ENCODE data around the gene DAAM2.

DAAM2 gene

GRCh38 chr6:39790772-39791171, 1.4 kb upstream of the DAAM2 start:
- DNase-seq = no peak

GRCh38 chr6:39791311-39791710, 865 bp upstream of the DAAM2 start:
- DNase-seq = no peak

GRCh38 chr6:39792540-39793450, 619 bp downstream of the DAAM2 start:
- DNase-seq = no peak

DNA sequence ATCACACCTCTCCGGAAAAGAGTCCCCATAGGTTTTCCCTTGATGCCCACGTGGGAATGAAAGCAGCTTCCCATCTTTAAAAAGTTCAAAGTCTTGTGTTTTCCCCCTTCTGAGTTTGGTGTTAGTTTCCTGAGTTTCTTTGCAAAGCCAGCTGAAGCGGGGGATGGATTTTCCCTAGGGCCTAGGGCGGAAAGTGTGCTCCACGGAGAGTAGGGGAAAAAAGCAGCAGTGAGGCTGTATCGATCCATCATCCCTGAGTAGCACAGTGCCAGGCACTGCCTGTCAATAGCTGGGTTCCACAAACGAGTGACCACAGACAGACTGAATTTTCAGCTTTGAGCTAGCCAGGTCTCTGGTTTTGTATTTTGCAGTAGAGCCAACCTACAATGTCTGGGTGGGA, 1.3 kb downstream of the DAAM2 start:
- DNase-seq = no peak

GRCh38 chr6:39794231-39794630, 2.1 kb downstream of the DAAM2 start:
- no peak for DNase-seq

DNA sequence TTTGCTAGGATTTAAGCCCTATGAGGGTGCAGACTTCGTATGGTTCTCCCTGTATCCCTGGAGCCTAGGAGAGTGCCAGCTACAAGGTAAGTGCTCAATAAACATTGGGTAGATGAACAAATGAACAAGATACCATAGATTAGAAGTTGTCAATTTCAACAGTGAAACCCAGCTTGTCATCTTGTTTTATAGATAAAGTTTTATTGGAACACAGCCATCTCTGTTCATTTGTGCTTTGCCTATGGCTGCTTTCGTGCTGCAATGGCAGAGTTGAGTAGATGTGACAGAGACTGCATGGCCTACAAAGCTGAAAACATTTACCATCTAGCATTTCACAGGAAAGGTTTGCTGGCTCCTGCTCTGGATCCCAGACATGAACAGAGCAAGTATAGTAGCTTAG, 5.6 kb downstream of the DAAM2 start:
- DNase-seq = no peak

- DNase-seq = no peak
Measured at GRCh38 chr6:39800034-39801032, 8.2 kb downstream of the DAAM2 start.

DNA sequence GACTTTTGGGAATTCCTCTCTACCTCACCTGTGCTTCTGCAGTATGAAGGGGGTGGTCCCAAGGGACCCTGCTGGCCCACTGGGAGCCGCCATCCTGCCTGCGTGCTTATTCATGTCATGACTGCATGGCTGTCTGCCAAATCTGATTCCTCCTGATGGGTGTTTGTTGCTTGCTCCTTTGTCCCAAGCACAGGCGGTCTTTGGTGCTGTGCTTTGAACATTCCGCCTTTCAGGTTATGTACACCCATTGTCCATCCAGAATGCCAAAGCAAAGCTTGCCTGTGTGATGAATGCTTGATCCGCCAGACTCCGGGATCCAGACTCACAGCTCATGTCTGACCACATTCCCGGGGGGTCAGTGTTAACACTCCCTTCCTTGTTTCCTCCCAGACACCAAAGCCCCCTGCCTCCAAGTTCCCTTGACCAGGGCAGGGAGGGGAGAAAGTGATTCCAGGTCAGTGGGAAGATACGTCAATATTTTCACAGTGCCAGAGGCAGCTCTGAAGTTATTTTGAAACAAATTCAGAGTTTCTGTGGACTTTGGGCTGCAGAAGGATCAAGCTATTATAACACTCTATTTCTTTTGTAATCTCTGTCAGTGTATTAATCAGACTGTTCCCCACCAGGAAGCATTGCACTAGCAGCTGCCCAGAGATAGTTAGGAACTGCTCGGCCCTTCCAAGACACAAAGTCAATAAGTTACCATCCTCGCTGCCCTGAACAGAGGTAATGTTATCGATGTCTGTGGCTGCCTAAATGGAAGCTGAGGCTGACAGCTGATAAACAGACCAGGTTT, 9.5 kb downstream of the DAAM2 start:
- DNase-seq = no peak

GRCh38 chr6:39803872-39804271, 11.7 kb downstream of the DAAM2 start:
- DNase-seq = no peak

GRCh38 chr6:39804466-39805065, 12.4 kb downstream of the DAAM2 start:
- DNase-seq = no peak

- DNase-seq = no peak
Measured at GRCh38 chr6:39806278-39806677, 14.1 kb downstream of the DAAM2 start.

DNA sequence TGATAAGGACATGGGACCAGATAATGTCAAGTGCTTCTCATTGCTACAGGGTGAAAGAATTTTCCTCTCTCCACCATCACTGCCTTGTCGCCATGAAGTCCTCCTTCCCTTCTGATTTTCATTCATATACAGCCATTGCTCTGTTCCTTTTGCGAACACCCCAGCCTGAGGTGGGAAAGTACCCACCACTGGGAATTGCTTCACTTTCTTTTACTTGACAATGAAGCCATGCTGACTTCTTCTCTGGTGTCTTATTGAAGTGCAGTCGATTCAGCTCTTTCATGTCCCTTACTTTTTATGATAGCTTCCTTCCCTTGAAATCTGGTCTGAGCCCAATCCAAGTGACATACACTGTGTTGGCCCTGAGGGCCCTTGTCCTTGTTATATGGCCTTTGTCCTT, 16.2 kb downstream of the DAAM2 start:
- no peak for DNase-seq

- DNase-seq = no peak
Measured at GRCh38 chr6:39808964-39809363, 16.8 kb downstream of the DAAM2 start.

DNA sequence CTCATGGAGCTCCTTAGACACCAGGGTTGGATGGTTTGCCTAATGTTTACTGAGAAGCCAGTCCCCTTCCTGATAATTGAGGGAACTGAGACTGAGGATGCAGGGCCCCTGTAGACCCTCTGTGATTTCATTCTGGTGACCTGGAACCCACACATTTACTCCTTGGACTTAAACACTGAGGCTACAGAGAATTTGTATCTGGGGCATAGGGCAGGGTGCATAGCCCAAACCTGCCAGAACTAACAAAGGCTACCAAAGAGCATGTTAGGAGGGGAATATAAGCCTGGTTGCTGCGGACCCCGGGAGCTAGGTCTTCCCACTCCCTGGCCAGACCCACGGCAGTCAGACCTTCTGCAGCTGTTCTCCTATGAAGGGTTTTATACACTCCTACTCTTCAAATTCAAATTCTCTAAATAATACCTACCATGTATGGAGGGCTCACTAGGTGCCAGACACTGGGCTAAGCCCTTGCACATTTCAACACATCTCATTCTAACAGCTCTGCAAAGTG, 19.7 kb downstream of the DAAM2 start:
- DNase-seq = no peak

DNA sequence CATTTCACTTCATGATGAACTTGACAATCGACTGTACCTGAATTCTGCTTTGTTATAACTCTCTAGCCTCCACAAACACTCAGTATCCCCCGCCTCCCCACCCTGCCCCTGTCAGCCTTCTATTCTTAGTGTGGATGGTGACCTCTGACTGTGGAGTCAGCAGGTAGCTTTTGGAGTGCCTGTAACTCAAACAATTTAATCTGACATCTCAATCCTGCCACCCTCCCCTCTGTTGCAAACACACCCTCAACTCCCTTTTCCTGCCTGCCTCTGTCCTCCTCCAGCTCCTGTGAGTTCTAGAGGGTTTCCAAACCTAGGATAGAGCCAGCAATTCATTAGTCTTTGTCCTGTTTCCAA, 20.3 kb downstream of the DAAM2 start:
- no peak for DNase-seq

DNA sequence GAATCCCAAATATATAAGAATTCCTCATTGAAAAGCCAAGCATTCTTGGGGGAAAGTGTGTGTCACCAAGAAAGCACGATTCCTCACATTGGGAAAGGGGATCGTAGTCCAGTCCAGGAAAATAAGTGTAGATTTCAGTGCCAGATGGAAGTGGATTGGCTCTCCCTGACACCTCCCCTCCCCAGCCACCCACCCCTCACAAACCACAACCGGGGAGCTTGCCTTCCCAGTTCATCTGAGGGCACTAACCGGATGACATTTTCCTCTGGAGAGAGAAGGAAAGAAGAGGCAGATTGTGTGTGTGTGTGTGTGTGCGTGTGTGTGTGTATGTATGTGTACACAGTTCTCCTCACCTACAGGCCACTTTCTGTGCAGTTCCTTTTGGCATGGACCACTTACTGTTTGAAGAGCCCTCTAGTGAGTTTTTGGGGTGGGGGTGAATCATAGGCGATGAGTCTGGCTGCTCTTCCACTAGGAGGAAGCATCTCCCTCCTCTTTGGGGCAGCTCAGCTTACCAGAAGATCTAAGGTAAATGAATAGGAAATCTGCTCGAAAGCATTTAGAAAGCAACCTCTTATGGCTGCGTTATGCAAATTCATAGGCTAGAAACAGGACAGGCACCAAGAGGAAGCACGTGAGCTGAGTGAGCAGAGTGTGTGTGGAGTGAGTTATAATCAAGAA, 20.8 kb downstream of the DAAM2 start:
- DNase-seq = no peak

- no peak for DNase-seq
Measured at GRCh38 chr6:39814236-39814635, 22.1 kb downstream of the DAAM2 start.

DNA sequence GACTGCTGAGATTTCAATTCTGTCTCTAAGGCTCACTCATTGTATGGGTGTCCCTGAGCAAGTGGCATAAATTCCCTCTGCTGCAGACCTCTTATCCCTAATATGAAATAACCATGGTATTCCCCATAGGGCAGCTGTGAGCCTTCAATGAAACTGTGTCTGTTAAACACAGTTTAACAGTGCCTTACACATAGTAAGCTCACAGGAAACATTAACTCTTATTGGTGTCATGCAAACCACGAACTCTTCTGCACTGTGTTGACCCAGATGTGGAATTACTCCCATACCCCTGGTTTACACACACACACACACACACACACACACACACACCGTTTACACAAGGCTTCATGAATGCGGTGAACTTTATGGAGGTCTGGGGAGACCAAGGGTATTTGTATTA, 23.2 kb downstream of the DAAM2 start:
- no peak for DNase-seq

DNA sequence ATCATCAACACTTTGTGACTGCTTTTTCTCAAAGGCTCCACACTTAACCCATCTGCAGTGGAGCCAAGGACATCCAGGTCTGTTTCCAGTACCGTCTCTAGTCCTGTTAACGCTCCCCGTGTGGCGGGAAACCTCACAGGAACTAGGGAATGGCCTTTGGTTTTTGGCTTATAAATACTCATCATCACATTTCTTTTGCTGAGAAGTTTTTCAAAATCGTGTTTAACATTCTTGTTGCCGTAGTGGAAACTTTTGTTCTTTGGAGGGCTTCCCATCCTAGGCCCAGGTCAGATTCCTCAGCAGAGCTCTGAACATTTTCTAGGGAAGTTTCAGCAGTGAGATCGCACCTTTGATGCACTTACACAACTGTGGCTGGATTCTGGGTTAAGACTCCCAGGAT, 24.6 kb downstream of the DAAM2 start:
- DNase-seq = no peak

GRCh38 chr6:39818695-39819094, 26.5 kb downstream of the DAAM2 start:
- no peak for DNase-seq

DNA sequence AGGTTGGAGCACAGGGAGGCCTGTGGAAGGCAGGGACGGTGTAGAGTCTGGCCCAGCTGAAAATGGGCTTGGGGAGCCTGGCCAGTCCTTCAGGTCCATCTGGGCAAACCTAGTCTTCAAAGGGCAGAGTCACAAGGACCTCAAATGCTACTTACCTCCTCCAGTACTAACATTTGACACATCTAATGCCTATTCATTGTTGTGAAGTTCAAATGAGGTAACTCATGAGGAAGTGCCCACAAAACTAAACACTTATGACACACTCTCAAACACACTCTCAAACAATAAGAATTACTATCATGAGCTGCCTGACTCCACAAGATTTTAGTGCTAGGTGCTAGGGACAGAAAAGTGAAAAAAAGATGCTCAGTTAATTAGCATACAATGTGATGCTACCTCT, 27.1 kb downstream of the DAAM2 start:
- DNase-seq = no peak

DNA sequence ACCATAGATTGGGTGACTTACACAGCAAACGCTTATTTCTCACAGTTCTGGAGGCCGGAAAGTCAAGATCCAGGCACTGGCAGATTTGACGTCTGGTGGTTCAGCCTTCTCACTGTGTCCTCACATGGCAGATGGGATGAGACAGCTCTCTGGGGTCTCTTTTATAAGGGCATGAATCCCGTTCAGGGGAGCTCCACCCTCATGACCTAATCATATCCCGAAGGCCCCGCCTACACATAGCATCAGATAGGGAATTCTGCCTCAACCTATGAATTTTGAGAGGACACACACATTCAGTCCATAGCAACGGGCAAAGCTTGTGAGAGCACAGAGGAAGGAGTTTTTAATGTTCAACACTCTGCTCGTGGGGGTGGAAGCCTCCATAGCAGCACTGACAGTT, 27.5 kb downstream of the DAAM2 start:
- no peak for DNase-seq

Measured in NCI-H1417 treated with DMSO at 0.1 percent for 48 hours (cell line).